ENCODE data around the gene C8G.

- no peak for TF ChIP-seq SP1 (IDR thresholded peaks at IDR 0.05)
- no peak for TF ChIP-seq ARNT (IDR thresholded peaks at IDR 0.05)
- TF ChIP-seq TARDBP (IDR thresholded peaks at IDR 0.05), result no peak
- no peak for TF ChIP-seq HDGF (IDR thresholded peaks at IDR 0.05; ENCODE audit: borderline replicate concordance)
- TF ChIP-seq NFRKB (IDR thresholded peaks at IDR 0.05), result no peak
- no peak for TF ChIP-seq FOXK2 (IDR thresholded peaks at IDR 0.05)
- TF ChIP-seq BHLHE40 (IDR thresholded peaks at IDR 0.05; ENCODE audit: borderline replicate concordance), result no peak
- no peak for TF ChIP-seq FOXM1 (IDR thresholded peaks at IDR 0.05; ENCODE audit: borderline replicate concordance)
These were observed 9.4 kb upstream of the C8G start for GRCh38 chr9:136935651-136936050.

All from HEK293T (cell line).